Mucosa of rectum (tissue), 2 donors: ENCODE measurements around the gene RPRD1A.
A peak's percentile ranks its signal among the peaks of the same experiment; 100 is the strongest.
"Not testable (repeated sequence)": the region's sequence is repeated elsewhere in the genome, so short reads cannot be mapped to it uniquely, and the experiment has no call there.

Experiments
- H3K27ac ChIP-seq, 2 donors: one replicate each; pipeline ENCODE4 v1.7.0; 2013; ENCODE audit warnings: inconsistent platforms in 2 of 2, low read depth in 2 of 2, low read length in 2 of 2
- H3K27me3 ChIP-seq, 2 donors: one replicate each; pipeline ENCODE4 v1.7.0; 2013; ENCODE audit warnings: low read length in 2 of 2; ENCODE audit not compliant: control insufficient read depth in 2 of 2, insufficient read depth in 2 of 2
- H3K36me3 ChIP-seq, 2 donors: one replicate each; pipeline ENCODE4 v1.7.0; 2013; ENCODE audit warnings: low read length in 2 of 2; ENCODE audit not compliant: control insufficient read depth in 2 of 2, insufficient read depth in 2 of 2
- H3K4me1 ChIP-seq, 2 donors: one replicate each; pipeline ENCODE4 v1.7.0; 2013; ENCODE audit warnings: low read length in 2 of 2, mild to moderate bottlenecking in 1 of 2; ENCODE audit not compliant: control insufficient read depth in 2 of 2, insufficient read depth in 2 of 2
- H3K4me3 ChIP-seq, 2 donors: one replicate each; pipeline ENCODE4 v1.7.0; 2013; ENCODE audit warnings: low read length in 2 of 2
- H3K9ac ChIP-seq, 2 donors: one replicate each; pipeline ENCODE4 v1.7.0; 2013; ENCODE audit warnings: low read length in 2 of 2, low read depth in 1 of 2, mild to moderate bottlenecking in 1 of 2
- H3K9me3 ChIP-seq, 2 donors: one replicate each; pipeline ENCODE4 v1.7.0; 2013; ENCODE audit warnings: low read length in 2 of 2; ENCODE audit not compliant: control insufficient read depth in 2 of 2
- donor health status: healthy.
- donor health status: Normal muscosa, but diverticular disease.

Gene RPRD1A

DNA sequence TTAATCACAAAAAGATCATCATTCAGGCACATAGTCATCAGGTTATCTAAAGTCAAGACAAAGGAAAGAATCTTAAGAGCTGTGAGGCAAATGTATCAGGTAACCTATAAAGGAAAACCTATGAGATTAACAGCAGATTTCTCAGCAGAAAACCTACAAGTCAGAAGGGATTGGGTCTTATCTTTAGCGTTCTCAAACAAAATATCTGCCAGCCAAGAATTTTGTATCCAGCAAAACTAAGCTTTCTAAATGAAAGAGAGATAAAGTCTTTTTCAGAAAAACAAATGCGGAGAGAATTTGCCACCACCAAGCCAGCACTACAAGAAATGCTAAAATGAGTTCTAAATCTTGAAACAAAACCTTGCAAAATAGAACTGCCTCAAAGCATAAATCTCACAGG, 13.8 kb upstream of the RPRD1A start:
- H3K27ac ChIP-seq, H3K9me3 ChIP-seq, H3K36me3 ChIP-seq, H3K9ac ChIP-seq, H3K4me3 ChIP-seq, H3K27me3 ChIP-seq, H3K4me1 ChIP-seq: not testable (repeated sequence)

DNA sequence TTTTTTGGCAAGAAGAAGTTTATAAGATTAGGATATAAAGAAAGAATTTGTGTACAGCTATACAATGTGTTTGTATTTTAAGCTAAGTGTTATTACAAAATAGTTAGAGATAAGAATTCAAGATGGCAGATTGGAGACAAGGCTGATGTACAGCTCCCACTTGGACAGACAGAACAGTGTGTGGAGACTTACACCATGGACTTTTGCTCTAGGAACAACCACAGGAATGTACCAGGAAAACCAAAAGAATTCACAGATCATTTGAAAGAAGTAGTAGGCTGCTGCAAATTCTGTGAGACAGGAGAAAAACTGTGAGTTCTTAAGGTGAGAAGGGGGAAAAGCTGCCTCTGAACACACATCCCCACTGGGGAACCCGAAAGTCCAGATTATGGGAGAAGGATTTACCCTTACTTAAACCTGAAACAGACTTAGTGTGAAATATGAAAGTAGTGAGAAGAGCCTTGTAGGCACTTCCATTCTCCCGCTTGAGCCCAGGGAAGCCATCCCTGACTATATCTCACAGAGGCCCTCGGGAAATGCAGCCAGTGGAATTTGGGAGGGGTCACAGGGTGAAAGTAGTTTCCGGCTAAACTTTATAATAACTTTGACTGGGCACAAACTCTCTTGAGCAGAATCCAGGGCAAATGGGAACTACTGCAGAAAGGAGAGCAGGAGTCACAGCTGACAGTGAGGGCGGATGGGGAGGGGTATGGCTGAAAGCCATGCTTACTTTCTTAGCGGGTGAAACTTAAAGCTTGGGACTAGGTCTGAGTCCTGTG, 11.6 kb upstream of the RPRD1A start:
- Histone ChIP-seq H3K27me3 (peaks cover 0 to under 1% of the 10 kb centered on the region in 2 donors), H3K27ac (no peak overlapping the region), H3K9ac (no peak overlapping the region), H3K4me3 (no peak overlapping the region), H3K36me3 (no peaks in the 10 kb centered on the region), H3K9me3 (no peaks in the 10 kb centered on the region), H3K4me1 (no peaks in the 10 kb centered on the region)

DNA sequence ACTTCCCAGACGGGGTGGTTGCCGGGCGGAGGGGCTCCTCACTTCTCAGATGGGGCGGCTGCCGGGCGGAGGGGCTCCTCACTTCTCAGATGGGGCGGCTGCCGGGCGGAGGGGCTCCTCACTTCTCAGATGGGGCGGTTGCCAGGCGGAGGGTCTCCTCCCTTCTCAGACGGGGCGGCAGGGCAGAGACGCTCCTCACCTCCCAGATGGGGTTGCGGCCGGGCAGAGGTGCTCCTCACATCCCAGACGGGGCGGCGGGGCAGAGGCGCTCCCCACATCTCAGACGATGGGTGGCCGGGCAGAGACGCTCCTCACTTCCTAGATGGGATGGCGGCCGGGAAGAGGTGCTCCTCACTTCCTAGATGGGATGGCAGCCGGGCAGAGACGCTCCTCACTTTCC, 10.4 kb upstream of the RPRD1A start:
- H3K27me3 ChIP-seq, H3K9ac ChIP-seq, H3K4me3 ChIP-seq, H3K36me3 ChIP-seq, H3K9me3 ChIP-seq, H3K4me1 ChIP-seq, H3K27ac ChIP-seq: not testable (repeated sequence)

DNA sequence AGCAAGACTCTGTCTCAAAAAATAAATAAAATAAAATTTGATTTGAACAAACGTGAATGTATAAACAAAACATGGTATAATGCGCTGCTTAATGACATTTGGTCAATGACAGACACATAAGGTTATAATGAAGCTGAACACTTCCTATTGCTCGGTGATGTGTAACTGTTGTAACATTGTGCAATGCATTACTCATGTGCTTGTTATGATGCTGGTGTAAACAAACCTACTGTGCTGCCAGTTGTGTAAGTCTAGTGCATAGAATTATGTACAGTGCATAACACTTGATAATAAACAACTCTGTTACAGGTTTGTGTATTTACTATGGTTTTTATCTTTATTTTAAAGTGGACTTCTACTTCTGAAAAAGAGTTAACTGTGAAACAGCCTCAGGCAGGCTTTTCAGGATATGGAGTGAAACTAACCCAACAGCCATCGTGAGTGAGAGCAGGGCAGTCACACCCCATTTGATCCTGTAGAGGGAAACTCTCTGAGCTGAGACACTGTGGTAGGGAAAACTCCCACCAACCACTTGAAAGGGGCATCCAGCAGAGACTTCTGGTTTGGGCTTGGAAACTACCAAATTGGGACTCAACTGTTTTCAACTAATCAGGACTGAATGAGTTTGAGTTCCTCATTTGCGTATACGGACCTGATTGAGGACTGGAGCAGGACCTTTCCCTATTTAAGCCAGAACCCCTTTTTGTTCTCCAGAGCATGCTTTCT, 8.7 kb upstream of the RPRD1A start:
- Histone ChIP-seq H3K36me3 (no peaks in the 10 kb centered on the region), H3K9ac (no peak overlapping the region), H3K27ac (no peak overlapping the region), H3K4me3 (no peak overlapping the region), H3K9me3 (no peaks in the 10 kb centered on the region), H3K4me1 (no peaks in the 10 kb centered on the region), H3K27me3 (peaks cover 0 to 3% of the 10 kb centered on the region in 2 donors)

DNA sequence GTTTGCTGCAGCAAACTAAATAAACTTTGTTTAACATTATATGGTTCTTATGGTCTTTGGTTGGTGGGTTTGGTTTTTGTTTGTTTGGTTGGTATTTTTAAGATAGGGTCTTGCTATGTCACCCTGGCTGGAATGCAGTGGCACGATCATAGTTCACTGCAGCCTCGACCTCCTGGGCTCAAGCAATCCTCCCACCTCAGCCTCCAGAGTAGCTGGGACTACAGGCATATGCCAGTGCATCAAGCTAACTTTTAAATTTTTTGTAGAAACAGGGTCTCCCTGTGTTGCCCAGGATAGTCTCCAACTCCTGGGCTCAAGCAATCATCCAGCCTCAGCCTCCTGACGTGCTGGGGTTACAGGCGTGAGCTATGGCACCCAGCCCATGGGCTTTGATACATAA, 7.1 kb upstream of the RPRD1A start:
- Histone ChIP-seq H3K4me3 (no peak overlapping the region), H3K27ac (no peak overlapping the region), H3K9ac (no peak overlapping the region), H3K4me1 (no peaks in the 10 kb centered on the region), H3K9me3 (no peaks in the 10 kb centered on the region), H3K27me3 (peaks cover 0 to 3% of the 10 kb centered on the region in 2 donors), H3K36me3 (no peaks in the 10 kb centered on the region)

DNA sequence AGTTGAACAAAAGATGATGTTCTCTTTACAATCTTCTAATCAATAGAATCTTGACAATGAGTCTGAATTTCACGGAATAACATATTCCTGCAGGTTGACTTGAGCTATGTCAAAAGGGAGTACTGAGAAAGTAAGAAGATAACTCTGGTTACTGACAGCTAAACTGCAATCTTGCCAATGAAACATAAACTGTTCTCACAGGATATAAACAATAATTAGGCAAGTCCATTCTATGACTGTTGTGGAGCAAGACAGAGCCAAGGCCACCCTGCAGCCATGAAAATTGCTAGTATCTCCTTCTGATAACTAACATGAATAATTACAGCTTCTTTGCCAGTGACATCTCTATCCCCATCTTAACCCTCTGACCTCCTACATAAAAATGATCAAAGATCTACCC, 6.3 kb upstream of the RPRD1A start:
- H3K27me3 ChIP-seq, result peaks cover 0 to 3% of the 10 kb centered on the region in 2 donors
- H3K9ac ChIP-seq, result no peak overlapping the region
- H3K4me3 ChIP-seq, result no peak overlapping the region
- H3K9me3 ChIP-seq, result no peaks in the 10 kb centered on the region
- H3K27ac ChIP-seq, result no peak overlapping the region
- H3K36me3 ChIP-seq, result no peaks in the 10 kb centered on the region
- H3K4me1 ChIP-seq, result no peaks in the 10 kb centered on the region

DNA sequence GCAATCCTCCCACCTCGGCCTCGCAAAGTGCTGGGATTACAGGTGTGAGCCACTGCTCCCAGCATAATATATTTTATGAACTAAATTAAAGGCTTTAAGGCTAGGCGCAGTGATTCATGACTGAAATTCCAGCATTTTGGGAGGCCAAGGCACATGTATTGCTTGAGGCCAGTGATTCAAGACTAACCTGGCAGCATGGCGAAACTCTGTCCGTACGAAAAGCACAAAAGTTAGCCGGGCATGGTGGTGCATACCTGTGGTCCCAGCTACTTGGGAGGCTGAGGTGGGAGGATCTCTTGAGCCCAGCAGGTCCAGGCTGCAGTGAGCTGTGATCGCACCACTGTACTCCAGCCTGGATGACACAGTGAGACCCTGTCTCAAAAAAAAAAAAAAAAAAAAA, 5.0 kb upstream of the RPRD1A start:
- H3K4me1 ChIP-seq, H3K9ac ChIP-seq, H3K36me3 ChIP-seq, H3K9me3 ChIP-seq, H3K27ac ChIP-seq, H3K4me3 ChIP-seq, H3K27me3 ChIP-seq: not testable (repeated sequence)

DNA sequence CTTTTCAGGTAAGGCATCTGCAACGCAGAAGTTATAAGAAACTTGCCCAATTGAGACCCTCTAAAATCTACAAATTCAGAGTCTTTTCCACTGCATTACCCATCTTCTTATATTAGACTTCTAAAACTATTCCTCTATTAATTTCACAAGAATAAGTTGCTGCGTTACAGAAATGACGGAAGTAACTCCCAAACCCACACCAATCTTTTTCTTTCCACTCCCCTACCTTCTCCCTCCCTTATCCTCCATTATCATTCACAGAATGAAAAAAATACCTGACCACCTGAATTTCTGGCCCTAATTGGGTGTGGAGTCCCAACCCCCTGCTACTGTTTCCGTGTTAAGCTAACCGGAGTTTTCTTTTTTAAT, 689 bp downstream of the RPRD1A start:
- Histone ChIP-seq H3K9me3 (no peaks in the 10 kb centered on the region), H3K36me3 (no peaks in the 10 kb centered on the region), H3K9ac (peak overlapping the region; percentile 83 to 94), H3K4me1 (peaks cover 4 to 8% of the 10 kb centered on the region in 2 donors), H3K4me3 (peak overlapping the region; percentile 92 to 97), H3K27me3 (no peaks in the 10 kb centered on the region), H3K27ac (peak overlapping the region; percentile 94 to 95)

DNA sequence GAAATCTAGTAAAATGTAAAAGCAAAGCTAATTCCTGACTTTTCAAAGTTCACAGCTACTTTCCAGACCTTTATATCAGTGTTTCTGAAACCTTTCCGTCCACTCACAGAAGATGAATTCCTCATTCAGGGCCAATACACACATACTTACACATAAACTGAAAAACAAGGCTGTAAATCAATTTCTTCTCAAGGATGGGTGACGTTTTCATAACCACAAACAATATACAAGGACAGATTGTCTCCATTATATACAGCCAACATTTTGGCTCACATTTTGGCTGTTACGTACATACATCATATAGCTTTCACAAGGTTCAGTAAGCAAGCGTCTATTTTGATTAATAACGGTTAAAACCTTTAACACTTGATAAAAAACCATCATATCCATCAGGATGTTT, 1.4 kb downstream of the RPRD1A start:
- Histone ChIP-seq H3K4me1 (peaks cover 4 to 8% of the 10 kb centered on the region in 2 donors), H3K36me3 (no peaks in the 10 kb centered on the region), H3K27me3 (no peaks in the 10 kb centered on the region), H3K27ac (no peak overlapping the region), H3K9me3 (no peaks in the 10 kb centered on the region), H3K9ac (peak overlapping the region in 1 of 2 donors; percentile 1), H3K4me3 (peak overlapping the region; percentile 92 to 97)

DNA sequence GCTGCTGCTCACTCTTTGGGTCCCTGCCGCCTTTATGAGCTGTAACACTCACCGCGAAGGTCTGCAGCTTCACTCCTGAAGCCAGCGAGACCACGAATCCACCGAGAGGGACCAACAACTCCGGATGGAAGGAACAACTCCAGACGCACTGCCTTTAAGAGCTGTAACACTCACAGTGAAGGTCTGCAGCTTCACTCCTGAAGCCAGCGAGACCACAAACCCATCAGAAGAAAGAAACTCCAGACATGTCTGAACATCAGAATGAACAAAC, 2.6 kb downstream of the RPRD1A start:
- not testable (repeated sequence) for H3K27me3 ChIP-seq, H3K9me3 ChIP-seq, H3K27ac ChIP-seq, H3K9ac ChIP-seq, H3K36me3 ChIP-seq, H3K4me1 ChIP-seq, H3K4me3 ChIP-seq
